ENCODE measurements around the gene MMP24. TPM values are rescaled to one million over a fixed set of nuclear protein-coding genes. Genes with fewer than 3 reads are reported as not detected.
"Not testable (repeated sequence)": the region's sequence is repeated elsewhere in the genome, so short reads cannot be mapped to it uniquely, and the experiment has no call there.

MMP24 gene
- under 1 TPM in 3 of 4 donors, not detected in 1; 0.21 to 0.78 (median 0.66) TPM for total RNA-seq

GRCh38 chr20:35226126-35226883 lies at the start of gene MMP24:
MMP24 (plus strand) TSS chr20:35226690; CDS start chr20:35226739, 49 bp downstream.
- Histone ChIP-seq H3K9me3 (no peaks in the 10 kb centered on the region), H3K4me1 (peaks cover 0 to 12% (median 0%) of the 10 kb centered on the region in 4 donors), H3K27ac (no peak within 1 kb of the TSS), H3K4me3 (peak within 1 kb of the TSS in 1 of 4 donors; percentile 41), H3K36me3 (peaks cover 0 to 4% (median 0%) of the 10 kb centered on the region in 3 donors), H3K27me3 (peaks cover 0 to 8% of the 10 kb centered on the region in 2 donors)
- 2 to 5% methylated on average over 28 to 32 of the region's 70 CpGs for WGBS, 2 donors
- TF ChIP-seq POLR2A (IDR thresholded peaks at IDR 0.05) (no peak), EP300 (IDR thresholded peaks at IDR 0.05) (no peak), CTCF (IDR thresholded peaks at IDR 0.05) (no peak)
- DNase-seq (ENCODE audit: low spot score in 2 of 2), result no peak

- H3K4me3 ChIP-seq, result no peak overlapping the region
- no peaks in the 10 kb centered on the region for H3K9me3 ChIP-seq
- peaks cover 0 to 6% (median 0%) of the 10 kb centered on the region in 4 donors for H3K4me1 ChIP-seq
- H3K27me3 ChIP-seq, result no peaks in the 10 kb centered on the region
- 89 to 92% methylated on average over 11 of the region's 11 CpGs for WGBS, 2 donors
- DNase-seq (ENCODE audit: low spot score in 2 of 2), result no peak
- H3K27ac ChIP-seq, result no peak overlapping the region
- peaks cover 0 to 14% (median 0%) of the 10 kb centered on the region in 3 donors for H3K36me3 ChIP-seq
- TF ChIP-seq EP300 (IDR thresholded peaks at IDR 0.05) (no peak), POLR2A (IDR thresholded peaks at IDR 0.05) (no peak), CTCF (IDR thresholded peaks at IDR 0.05) (no peak)
Measured at GRCh38 chr20:35179292-35180212, 46.9 kb upstream of the MMP24 start.

- TF ChIP-seq CTCF (IDR thresholded peaks at IDR 0.05) (no peak), EP300 (IDR thresholded peaks at IDR 0.05) (no peak), POLR2A (IDR thresholded peaks at IDR 0.05) (no peak)
- no peaks in the 10 kb centered on the region for H3K27me3 ChIP-seq
- DNase-seq (ENCODE audit: low spot score in 2 of 2), result no peak
- 84 to 88% methylated on average over 5 of the region's 5 CpGs for WGBS, 2 donors
- no peaks in the 10 kb centered on the region for H3K4me1 ChIP-seq
- H3K36me3 ChIP-seq, result peaks cover 0 to 14% (median 0%) of the 10 kb centered on the region in 3 donors
- H3K9me3 ChIP-seq, result no peaks in the 10 kb centered on the region
- no peak overlapping the region for H3K4me3 ChIP-seq
- H3K27ac ChIP-seq, result no peak overlapping the region
Measured at GRCh38 chr20:35180266-35180665, 46.2 kb upstream of the MMP24 start.

- Histone ChIP-seq H3K36me3 (peaks cover 0 to 6% (median 0%) of the 10 kb centered on the region in 3 donors), H3K4me3 (no peak overlapping the region), H3K27me3 (no peaks in the 10 kb centered on the region), H3K9me3 (no peaks in the 10 kb centered on the region), H3K4me1 (no peaks in the 10 kb centered on the region), H3K27ac (no peak overlapping the region)
- no peak for TF ChIP-seq POLR2A (IDR thresholded peaks at IDR 0.05)
- no peak for TF ChIP-seq EP300 (IDR thresholded peaks at IDR 0.05)
- TF ChIP-seq CTCF (IDR thresholded peaks at IDR 0.05), result no peak
- DNase-seq (ENCODE audit: low spot score in 2 of 2), result no peak
Measured at GRCh38 chr20:35181731-35182130, 44.8 kb upstream of the MMP24 start.

- H3K4me3 ChIP-seq; H3K36me3 ChIP-seq; DNase-seq (ENCODE audit: low spot score in 2 of 2); H3K27ac ChIP-seq; H3K27me3 ChIP-seq; H3K9me3 ChIP-seq; H3K4me1 ChIP-seq: not testable (repeated sequence)
- WGBS, 2 donors, result 82 to 91% methylated on average over 10 of the region's 10 CpGs
Measured at GRCh38 chr20:35186691-35187289, 39.7 kb upstream of the MMP24 start.

Data from tibial nerve (tissue), 4 donors.